HCT116 (cell line): ENCODE measurements around the gene OPCML.

Experiments
- EZH2 ChIP-seq: fragments of 200-600 bp; sonication (generic); IDR thresholded peaks from 2 replicates; pipeline ENCODE4 v1.6.1; 2017; ENCODE audit warnings: antibody characterized with exemption, mixed run types
- EZH2phosphoT487 ChIP-seq: fragments of 200-600 bp; IDR thresholded peaks from 2 replicates; pipeline ENCODE4 v1.6.1; 2018; ENCODE audit warnings: antibody characterized with exemption, borderline replicate concordance
- JUND ChIP-seq: IDR thresholded peaks from 2 replicates; pipeline ENCODE4 v1.6.1; 2012
- POLR2A ChIP-seq: IDR thresholded peaks from 2 replicates; pipeline ENCODE4 v1.7.0; 2011; ENCODE audit warnings: borderline replicate concordance; ENCODE audit not compliant: insufficient read depth, insufficient read length; ENCODE audit errors: extremely low read depth
- POLR2AphosphoS5 ChIP-seq: IDR thresholded peaks from 2 replicates; pipeline ENCODE4 v1.6.1; 2011; ENCODE audit warnings: mild to moderate bottlenecking, low read depth, low read length, moderate library complexity
- RAD21 ChIP-seq: IDR thresholded peaks from 2 replicates; pipeline ENCODE4 v1.6.1; 2012; ENCODE audit warnings: low read depth, mild to moderate bottlenecking
- ZFX ChIP-seq: fragments of 450-650 bp; IDR thresholded peaks from 2 replicates; pipeline ENCODE4 v1.6.1; 2017
- TF ChIP-seq, protein P1 (sequence below), 3 experiments: fragments of 200-600 bp in 1 of 3; sonication (generic) in 1 of 3; IDR thresholded peaks in 2 of 3; conservative IDR thresholded peaks in 1 of 3; 2 replicates each; pipeline ENCODE4 v1.5.1; 2012 to 2017; ENCODE audit warnings: low read depth in 2 of 3, low read length in 2 of 3, antibody characterized with exemption in 1 of 3, borderline replicate concordance in 1 of 3, control low read depth in 1 of 3, mild to moderate bottlenecking in 1 of 3, mixed read lengths in 1 of 3, mixed run types in 1 of 3, moderate library complexity in 1 of 3; ENCODE audit not compliant: insufficient read depth in 1 of 3
- TF ChIP-seq, protein P2 (sequence below): IDR thresholded peaks from 2 replicates; pipeline ENCODE4 v1.6.1; 2012; ENCODE audit warnings: low read depth
- TF ChIP-seq, protein P3 (sequence below): IDR thresholded peaks from 2 replicates; pipeline ENCODE4 v1.6.1; 2011; ENCODE audit warnings: mild to moderate bottlenecking, low read length, moderate library complexity; ENCODE audit not compliant: insufficient replicate concordance; ENCODE audit errors: extremely low read depth
- TF ChIP-seq, protein P4 (sequence below): IDR thresholded peaks from 2 replicates; pipeline ENCODE4 v1.6.1; 2012

GRCh38 chr11:133548641-133549040 lies 16.3 kb upstream of the OPCML start:
- TF ChIP-seq, protein P1, sequence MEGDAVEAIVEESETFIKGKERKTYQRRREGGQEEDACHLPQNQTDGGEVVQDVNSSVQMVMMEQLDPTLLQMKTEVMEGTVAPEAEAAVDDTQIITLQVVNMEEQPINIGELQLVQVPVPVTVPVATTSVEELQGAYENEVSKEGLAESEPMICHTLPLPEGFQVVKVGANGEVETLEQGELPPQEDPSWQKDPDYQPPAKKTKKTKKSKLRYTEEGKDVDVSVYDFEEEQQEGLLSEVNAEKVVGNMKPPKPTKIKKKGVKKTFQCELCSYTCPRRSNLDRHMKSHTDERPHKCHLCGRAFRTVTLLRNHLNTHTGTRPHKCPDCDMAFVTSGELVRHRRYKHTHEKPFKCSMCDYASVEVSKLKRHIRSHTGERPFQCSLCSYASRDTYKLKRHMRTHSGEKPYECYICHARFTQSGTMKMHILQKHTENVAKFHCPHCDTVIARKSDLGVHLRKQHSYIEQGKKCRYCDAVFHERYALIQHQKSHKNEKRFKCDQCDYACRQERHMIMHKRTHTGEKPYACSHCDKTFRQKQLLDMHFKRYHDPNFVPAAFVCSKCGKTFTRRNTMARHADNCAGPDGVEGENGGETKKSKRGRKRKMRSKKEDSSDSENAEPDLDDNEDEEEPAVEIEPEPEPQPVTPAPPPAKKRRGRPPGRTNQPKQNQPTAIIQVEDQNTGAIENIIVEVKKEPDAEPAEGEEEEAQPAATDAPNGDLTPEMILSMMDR (IDR thresholded peaks at IDR 0.05 in 2 of 3, conservative IDR thresholded peaks at IDR 0.05 in 1 of 3; ENCODE audit: borderline replicate concordance in 1 of 3, insufficient read depth in 1 of 3, low read depth in 2 of 3, low read length in 2 of 3): no peak
- TF ChIP-seq POLR2A: no peak
- TF ChIP-seq JUND: no peak
- TF ChIP-seq RAD21: no peak
- TF ChIP-seq, protein P2, sequence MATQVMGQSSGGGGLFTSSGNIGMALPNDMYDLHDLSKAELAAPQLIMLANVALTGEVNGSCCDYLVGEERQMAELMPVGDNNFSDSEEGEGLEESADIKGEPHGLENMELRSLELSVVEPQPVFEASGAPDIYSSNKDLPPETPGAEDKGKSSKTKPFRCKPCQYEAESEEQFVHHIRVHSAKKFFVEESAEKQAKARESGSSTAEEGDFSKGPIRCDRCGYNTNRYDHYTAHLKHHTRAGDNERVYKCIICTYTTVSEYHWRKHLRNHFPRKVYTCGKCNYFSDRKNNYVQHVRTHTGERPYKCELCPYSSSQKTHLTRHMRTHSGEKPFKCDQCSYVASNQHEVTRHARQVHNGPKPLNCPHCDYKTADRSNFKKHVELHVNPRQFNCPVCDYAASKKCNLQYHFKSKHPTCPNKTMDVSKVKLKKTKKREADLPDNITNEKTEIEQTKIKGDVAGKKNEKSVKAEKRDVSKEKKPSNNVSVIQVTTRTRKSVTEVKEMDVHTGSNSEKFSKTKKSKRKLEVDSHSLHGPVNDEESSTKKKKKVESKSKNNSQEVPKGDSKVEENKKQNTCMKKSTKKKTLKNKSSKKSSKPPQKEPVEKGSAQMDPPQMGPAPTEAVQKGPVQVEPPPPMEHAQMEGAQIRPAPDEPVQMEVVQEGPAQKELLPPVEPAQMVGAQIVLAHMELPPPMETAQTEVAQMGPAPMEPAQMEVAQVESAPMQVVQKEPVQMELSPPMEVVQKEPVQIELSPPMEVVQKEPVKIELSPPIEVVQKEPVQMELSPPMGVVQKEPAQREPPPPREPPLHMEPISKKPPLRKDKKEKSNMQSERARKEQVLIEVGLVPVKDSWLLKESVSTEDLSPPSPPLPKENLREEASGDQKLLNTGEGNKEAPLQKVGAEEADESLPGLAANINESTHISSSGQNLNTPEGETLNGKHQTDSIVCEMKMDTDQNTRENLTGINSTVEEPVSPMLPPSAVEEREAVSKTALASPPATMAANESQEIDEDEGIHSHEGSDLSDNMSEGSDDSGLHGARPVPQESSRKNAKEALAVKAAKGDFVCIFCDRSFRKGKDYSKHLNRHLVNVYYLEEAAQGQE: no peak
- no peak for TF ChIP-seq EZH2
- TF ChIP-seq, protein P3, sequence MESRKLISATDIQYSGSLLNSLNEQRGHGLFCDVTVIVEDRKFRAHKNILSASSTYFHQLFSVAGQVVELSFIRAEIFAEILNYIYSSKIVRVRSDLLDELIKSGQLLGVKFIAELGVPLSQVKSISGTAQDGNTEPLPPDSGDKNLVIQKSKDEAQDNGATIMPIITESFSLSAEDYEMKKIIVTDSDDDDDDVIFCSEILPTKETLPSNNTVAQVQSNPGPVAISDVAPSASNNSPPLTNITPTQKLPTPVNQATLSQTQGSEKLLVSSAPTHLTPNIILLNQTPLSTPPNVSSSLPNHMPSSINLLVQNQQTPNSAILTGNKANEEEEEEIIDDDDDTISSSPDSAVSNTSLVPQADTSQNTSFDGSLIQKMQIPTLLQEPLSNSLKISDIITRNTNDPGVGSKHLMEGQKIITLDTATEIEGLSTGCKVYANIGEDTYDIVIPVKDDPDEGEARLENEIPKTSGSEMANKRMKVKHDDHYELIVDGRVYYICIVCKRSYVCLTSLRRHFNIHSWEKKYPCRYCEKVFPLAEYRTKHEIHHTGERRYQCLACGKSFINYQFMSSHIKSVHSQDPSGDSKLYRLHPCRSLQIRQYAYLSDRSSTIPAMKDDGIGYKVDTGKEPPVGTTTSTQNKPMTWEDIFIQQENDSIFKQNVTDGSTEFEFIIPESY: no peak
- TF ChIP-seq, protein P4, sequence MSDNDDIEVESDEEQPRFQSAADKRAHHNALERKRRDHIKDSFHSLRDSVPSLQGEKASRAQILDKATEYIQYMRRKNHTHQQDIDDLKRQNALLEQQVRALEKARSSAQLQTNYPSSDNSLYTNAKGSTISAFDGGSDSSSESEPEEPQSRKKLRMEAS: no peak
- no peak for TF ChIP-seq EZH2phosphoT487
- TF ChIP-seq ZFX: no peak
- TF ChIP-seq POLR2AphosphoS5: no peak
